Fibroblast of skin of scalp (primary cell): ENCODE data around the gene CALY.

Experiments
- DNase-seq: peaks from one replicate; pipeline ENCODE4 v3.0.0-alpha.2; 2013

The CALY gene

DNA sequence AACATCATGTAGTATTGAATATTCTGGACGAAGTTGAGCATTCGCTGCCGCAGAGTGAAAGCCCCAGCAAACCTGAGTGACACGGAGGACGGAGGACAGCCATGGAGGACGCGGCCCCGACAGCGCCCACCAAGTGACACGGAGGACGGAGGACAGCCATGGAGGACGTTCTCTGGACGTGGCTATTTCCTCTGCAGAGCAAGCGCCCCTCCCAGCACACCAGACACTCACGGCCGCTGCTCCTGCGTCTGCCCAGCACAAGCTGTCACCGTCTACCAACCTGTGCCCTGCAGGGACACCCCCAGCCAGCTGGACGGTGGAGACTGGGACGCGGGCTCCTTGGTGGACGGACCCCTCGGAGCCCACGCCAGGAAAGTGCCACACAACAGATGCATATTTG, 52.8 kb downstream of the CALY start:
- DNase-seq, result no peak

- no peak for DNase-seq
Measured at GRCh38 chr10:133282846-133283390, 53.8 kb downstream of the CALY start.

DNA sequence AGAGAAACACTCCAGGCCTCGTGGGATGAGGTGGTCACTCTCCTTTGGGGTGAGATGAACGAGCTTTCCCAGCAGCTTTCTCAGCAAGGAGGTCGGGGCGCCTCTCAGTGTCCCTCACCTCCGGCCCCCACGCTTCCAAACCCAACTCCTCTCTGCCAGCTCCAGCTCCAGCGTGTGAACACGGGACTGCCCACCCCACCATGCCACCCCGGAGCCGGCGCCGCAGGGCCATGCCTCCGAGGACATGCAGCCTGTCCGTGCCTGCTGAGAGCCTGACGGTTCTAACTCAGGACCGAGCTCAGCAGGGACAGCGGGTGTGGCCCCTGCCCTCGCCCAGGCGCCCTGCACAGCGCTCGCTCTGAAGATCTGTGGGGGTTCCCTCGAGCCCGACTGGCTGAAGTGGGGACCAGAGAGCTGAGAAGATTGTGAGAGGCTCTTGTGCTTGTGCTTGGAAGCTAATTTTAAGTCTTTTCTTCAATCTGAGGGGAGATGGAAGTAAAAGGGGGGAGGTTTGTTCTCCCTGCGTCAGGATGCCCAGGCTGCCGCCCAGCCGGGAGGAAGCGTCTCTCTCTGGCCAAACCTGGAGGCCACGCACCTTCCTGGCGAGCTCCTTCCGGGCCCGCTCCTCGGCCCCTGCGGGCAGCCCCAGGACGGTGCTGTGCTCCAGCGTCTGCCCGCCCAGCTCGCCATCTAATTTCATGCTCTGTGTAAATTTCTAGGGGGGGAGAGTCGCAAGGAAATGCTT, 54.9 kb downstream of the CALY start:
- no peak for DNase-seq

GRCh38 chr10:133281084-133281483, 55.6 kb downstream of the CALY start:
- DNase-seq, result no peak

- no peak for DNase-seq
Measured at GRCh38 chr10:133280391-133281059, 56.2 kb downstream of the CALY start.

GRCh38 chr10:133279326-133280226, 57.1 kb downstream of the CALY start:
- DNase-seq, result no peak

DNA sequence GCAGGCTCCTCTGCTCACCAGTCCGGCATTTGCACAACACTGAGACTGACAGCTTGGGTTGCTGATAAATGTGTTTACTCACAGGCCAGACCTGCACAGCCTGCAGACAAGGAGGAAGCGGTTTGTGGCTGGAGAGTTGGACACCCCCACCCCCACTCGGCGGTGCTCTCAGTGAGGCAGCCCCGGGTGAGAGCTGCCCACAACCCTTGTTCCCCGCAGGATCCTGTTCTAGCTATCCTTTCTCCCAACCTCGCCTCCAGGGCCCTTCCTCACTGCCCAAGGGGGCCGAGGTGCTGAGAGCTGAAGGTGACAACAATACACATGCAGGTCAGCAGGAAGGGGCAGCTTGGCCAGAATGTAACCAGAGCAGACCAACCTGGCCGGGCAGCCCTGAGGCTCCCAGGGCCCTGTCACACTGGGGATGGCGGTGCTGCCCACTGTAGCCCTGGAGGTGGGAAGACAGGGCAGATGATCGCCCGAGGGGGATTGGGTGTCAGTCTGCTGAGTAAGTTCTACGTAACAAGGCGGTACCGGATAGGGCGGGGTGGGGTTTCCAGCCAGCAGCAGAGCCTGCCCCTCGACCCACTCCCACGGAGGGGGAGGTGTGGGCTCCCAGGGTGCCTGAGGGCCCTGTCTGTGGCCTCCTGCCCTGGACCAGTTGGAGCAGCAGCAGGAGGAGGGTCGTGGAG, 58.0 kb downstream of the CALY start:
- no peak for DNase-seq

- DNase-seq, result no peak
Measured at GRCh38 chr10:133277993-133278576, 58.6 kb downstream of the CALY start.

GRCh38 chr10:133277277-133277992, 59.3 kb downstream of the CALY start:
- DNase-seq, result no peak

DNA sequence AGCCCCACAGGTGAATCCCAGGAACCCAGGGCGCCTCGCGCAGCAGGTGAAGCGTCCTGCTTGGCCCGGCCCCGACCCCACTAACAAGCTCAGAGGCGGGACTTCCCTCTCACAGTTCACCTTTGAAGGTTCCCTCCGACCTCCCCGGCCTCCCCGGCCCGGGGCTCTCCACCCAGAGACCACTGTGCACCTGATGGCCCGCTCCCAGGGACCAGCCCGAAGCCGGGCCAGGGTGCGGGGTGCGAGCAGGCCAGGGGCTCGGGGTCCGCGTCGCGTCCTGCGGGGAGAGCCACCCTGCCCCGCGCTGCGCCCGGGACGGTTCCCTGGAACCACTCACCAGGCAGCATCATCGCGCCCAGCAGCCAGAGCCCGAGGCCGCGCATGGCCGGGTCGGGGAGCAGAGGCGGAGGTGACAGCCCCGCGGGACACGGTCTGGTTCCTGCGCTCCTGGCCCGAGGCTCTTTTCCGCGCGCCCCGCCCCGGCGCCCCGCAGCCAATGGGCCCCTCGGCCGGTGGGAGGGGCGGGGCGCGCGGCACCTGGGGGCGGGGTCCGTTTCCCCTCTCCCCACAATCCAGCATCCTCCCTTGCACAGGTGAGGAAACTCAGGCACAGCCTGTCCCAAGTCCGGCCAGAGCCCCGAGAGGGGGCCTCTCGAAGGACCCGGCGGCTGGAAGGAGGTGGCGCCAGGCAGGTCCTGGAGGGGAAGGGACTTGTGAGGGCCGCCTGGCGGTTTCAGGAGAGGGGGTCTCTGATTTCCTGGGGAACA, 60.1 kb downstream of the CALY start, which contains the start of gene ADAM8:
TSS of gene ADAM8 (minus strand) at position 434 of the 767 bp plus-strand sequence. CDS start at position 383, 51 bp downstream.
- DNase-seq, result no peak

- no peak for DNase-seq
Measured at GRCh38 chr10:133276100-133276434, 60.6 kb downstream of the CALY start.

DNA sequence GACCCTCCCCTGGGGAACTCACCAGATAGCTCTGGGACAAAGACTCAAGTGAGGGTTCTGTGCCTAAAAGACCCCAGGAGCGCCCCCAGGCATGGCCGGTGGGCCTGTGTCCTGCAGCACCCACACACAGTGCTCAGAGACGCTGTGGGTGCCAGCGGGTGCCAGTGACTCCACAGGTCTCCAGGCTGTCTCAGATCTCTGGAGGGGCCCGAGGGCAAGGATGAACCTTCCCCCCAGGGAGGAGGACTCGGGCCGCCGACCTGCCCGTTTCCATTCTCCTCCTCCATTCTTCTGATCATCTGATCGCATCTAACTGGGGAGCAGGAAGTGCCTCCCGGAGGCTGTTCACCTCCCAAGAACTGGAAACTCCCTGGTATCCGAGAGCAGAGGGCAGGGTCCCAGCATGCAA, 61.0 kb downstream of the CALY start:
- no peak for DNase-seq

GRCh38 chr10:133274751-133275683, 61.7 kb downstream of the CALY start:
- DNase-seq, result no peak
